ENCODE results near the gene PRUNE1.

Gene PRUNE1

DNA sequence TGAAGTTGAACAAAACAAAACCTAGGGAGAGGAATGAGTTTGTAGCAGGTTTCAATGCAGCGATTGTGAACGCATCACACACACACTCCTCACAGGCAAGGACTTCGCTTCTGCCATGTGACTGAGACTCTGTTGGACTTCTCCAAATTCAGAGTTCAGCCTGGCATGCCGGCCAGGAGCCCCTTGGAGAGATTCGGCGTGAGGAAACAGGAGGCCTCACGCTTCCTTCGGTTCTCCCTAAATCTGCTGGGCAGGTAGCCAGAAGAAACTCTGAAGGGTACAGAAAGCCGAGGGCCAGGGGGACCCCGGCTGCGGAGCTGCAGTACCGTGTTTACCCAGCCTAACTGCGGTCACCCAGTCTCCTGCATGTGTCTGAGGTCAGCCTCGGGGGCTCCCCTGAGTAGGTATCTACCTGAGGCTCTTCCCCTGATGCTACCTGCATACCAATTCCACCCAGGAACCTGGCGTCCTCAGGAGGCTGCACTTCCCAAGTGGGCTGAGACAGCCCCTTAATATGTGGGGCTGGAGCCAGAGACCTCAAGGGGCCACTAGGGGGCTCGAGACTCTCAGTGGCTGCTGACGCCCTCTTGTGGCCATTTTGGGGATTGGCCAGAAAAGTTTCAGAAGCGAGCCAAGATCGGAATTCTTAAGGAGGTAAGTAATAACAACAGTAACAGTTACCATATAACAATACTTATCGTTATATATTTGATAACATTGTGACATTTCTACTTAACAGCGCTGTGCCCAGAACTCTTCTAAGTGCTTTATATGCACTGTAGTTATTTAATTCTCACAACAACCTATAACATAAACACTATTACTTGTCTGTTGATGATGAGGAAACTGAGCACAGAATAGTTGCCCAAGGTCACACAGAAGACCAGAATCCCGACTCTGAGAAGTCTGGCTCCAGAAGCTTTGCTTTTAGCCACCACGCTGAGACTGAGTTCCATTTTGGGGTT is 28.9 kb upstream of the PRUNE1 start:
- DNase-seq (ENCODE audit: low read depth in 2 of 2): peak; percentile 77 to 84

DNA sequence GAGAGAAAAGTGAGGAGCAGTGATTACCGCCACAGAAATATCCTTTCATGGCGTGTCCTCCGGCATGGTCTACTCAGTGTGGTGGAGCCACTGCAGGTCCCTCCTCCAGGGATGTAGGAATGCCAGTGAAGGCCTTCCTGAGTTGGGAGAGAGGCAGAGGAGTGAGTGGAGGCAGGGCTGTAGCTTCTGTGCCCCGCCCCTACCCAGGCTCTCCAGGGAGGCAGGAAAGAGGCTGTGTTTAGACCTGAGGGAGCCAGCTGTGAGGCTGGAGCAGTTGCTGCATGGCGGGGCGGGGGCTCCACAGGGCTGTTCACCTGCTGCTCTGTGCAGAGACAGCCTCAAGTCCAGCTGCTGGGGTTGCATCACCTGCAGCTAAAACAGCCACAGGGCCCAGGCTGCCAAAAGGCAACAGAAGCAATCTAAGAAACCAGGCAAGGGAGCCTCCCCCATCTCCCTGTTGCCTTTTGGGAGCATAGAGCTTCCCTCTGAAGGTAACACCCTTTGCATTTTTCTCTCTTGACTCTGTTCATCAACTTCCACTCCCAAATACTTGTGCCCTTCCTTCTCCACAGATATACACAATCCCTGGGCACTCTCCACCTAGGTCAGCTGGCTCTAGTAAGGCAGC is 27.0 kb upstream of the PRUNE1 start:
- DNase-seq (ENCODE audit: low read depth in 2 of 2): no peak

DNA sequence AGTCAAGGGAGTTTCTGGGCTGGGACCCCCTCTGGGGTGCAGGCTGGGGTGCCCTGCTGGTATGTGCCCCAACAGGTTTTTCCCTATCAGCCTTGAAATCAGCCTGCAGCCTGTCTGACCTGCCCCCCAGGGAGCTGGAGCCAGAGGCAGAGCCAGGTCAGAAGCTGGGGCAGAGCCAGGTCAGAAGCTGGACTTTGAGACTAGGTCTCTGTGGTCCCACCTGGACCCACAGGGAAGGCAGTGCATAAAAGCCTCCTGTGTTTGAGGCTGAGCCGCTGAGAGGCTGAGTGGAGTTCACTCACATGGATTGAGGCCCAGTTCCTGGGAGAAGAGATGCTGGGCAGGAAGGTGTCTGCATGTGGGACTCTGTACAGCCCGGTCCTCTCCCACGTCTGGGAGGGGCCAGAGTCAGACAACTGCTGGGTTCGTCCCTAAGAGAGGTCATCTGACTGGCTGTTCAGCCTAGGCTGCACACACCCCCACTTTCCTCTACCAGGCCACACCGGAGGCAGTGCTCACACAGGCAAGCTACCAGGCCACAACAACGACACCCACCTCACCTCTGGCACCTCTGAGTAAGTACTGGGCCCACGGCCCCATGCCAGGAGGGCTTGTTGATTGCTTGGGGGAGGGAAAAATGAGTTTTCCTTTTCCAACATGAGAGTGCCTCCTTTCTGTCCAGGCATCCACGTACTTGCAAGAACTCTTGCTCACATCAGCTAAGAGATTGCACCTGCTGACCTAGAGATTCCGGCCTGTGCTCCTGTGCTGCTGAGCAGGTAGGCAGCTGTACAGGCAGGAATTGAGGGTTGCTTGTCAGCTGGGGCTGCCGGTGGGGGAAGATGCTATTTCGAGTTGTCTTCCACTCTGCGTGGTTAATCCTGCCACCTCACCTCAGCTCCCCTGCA is 26.2 kb upstream of the PRUNE1 start, which contains the start of gene ANXA9:
ANXA9 (plus strand) TSS at position 488 of the 908 bp plus-strand sequence. CDS start 814 bp downstream, outside the sequence.
- no peak for DNase-seq (ENCODE audit: low read depth in 2 of 2)

DNA sequence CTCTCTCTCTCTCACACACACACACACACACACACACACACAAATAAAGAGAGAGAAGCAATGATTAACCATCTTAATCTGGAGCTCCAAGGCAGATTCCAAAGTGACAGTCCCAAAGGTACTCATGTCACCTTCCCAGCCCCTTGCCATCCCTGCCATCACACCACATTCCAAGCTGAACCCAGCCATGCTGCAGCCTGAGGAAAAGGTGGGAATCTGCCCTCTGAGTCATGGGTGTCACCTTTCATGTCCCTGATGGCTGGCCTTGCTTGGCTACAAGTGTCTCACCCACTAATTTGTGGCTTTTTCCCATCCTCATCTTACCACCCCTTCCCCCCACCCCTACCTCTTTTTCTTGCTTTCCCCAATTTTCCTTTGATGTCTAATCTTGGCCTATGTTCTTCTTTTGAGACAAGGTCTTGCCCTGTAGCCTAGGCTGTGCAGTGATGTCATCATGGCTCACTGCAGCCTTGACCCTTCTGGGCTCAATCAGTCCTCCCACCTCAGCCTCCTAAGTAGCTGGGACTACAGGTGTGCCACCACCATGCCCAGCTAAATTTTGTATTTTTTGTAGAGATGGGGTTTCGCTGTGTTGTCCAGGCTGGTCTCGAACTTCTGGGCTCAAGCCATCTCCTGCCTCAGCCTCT is 22.9 kb upstream of the PRUNE1 start:
- no peak for DNase-seq (ENCODE audit: low read depth in 2 of 2)

DNA sequence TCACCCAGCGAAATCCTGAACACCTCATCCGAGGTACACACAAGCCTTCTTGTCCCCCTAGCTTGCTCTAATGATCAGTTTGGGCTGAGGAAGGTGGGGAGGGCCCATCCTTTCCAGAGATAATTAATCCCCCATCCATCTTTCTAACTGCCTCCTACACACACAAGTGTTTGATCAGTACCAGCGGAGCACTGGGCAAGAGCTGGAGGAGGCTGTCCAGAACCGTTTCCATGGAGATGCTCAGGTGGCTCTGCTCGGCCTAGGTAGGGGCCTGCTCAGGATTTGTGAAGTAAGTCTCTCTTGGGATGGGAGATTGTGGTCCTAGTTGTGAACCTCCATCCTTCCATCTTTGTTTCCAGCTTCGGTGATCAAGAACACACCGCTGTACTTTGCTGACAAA is 20.3 kb upstream of the PRUNE1 start:
- no peak for DNase-seq (ENCODE audit: low read depth in 2 of 2)

DNA sequence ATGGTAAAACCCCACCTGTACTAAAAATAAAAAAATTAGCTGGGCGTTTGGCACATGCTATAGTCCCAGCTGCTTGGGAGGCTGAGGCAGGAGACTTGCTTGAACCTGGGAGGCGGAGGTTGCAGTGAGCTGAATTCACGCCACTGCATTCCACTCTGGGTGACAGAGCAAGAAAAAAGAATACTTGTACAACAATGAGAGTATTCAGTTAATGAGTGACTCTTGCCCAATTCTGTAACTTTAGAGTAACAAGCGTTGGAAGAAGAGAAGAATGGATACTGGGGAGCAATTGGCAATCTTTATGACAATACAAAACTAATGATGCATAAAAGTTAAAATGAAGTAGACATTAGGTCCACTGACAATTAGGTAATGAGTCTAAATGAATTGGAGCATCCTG is 15.6 kb upstream of the PRUNE1 start:
- DNase-seq (ENCODE audit: low read depth in 2 of 2): no peak

DNA sequence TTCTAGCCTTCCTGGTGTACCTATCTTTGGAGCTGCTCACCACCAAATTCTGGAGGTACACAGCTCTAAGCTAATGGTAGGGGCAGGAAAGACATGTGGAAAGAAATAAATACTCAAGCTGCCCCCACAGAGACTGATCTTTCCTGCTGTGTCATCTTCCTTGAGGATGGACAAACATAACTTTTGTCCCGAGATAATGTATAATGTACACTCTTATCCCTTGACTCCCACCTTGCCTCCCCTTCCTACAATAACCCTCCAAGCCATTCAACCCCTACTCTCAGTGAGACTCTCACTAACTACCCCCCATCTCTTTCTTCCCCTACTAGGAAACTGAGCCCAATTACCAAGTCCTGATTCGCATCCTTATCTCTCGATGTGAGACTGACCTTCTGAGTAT is 14.0 kb upstream of the PRUNE1 start:
- DNase-seq (ENCODE audit: low read depth in 2 of 2): no peak

DNA sequence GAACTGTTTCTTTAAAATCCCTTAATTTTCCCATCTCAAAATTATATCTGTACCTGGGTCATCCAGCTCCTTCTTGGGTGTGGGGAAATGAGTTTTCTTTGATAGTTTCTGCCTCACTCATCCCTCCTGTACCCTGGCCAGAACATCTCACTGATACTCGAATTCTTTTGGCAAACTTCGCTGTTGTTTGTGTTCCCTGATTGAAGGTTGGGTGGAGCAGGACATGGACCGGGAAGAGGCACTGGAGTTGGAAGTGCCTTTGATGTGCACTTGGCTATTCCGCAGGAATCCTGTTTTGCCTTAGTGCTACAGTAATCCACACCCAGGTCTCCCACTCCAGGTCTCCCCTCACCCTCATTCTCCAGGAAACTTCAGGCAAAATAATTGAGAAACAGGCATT is 12.8 kb upstream of the PRUNE1 start:
- DNase-seq (ENCODE audit: low read depth in 2 of 2): no peak

DNA sequence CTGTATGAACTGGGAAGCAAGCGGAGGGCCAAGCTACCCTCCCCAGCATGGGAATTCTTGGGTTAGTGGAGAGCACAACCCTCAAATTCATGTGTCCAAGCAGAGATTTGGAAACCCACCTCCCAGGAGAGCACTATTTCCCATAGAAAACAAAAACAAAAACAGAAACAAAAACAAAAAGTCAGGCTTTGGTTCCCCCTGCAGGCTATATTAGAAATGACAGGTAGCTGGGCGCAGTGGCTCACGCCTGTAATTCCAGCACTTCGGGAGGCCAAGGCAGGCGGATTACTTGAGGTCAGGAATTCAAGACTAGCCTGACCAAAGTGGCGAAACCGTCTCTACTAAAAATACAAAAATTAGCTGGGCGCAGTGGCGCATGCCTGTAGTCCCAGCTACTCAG is 12.4 kb upstream of the PRUNE1 start:
- no peak for DNase-seq (ENCODE audit: low read depth in 2 of 2)

DNA sequence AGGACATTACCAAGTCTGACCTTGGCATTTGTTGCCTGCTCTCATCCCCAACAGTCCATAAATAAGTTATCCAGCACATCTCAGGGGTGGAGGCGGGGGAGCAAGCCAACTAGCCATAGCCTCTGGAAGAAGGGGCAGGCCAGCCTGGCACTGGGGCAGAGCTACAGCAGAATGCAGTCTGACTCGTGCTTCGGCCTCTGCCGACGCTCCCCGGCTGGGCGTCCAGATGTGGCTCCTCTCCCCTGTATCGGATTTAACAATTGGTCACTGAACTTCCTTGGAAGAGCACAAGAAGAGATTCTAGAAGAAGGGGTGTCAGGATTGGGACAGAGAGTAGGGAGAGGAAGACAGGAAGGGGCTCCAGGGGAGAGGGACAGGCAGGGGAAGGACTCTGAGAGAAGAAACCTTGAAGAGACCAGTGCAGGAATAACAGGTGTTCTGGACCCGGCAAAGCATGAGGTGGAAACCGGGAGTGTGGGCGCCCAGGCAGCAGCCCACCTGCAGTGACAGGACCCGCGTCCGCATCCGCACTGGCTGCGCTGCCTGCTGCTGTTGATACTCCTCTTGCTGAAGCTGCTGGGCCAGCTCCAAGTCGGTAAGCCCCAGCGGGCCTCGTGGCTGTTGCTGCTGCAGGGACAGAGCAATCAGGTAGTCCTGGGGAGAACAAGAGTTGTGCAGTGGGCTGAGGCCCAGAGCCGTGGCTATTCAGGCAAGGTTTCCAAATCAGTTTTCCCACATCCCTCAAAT is 10.9 kb upstream of the PRUNE1 start:
- no peak for DNase-seq (ENCODE audit: low read depth in 2 of 2)

DNA sequence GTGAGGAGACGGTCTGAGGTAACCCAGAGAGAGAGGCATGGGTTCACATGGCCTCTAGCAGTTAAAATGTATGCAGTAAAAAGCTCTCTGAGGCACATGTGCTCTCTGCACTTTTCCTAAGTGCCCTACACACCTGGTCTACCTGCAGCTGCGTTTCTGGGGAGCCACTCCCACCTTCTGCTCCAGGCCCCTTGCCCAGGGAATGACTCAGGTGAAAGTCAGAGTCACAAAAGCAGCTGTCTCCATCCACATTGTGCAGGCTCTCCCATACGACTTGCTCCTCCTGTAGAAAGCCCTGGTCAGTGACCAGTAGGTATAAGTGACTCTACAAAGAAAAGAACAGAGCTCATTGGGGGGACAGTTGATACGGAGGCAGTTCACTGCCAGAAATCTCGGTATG is 10.3 kb upstream of the PRUNE1 start:
- DNase-seq (ENCODE audit: low read depth in 2 of 2): no peak

DNA sequence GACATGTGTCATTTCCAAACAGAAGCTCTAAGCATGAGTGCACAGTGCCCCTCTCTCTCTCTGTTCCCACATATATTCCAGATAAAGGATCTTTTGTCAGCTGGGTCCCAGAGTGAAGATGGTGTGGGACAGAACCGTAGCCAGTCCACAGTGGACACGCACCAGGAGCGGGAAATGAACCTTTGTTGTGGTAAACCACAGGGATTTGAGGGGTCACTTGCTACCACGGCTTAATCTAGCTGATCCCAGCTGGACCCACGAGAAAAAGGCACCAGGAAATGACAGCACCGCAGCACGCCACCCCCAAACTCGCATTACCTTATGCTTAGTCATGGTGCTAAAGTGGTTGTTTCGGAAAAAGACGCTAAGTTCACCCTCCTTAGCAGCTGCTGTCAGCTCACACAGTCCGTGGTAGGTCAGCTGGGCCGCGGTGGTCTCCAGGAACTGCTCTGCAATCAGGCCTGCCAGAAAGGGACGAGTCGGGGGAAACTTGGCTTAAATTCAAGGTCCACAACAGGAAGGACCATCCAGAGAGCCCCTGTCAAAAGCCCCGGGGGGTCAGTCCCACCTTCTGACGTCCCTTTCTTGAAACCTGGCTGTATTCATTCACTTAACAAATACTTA is 9.1 kb upstream of the PRUNE1 start:
- DNase-seq (ENCODE audit: low read depth in 2 of 2): no peak

DNA sequence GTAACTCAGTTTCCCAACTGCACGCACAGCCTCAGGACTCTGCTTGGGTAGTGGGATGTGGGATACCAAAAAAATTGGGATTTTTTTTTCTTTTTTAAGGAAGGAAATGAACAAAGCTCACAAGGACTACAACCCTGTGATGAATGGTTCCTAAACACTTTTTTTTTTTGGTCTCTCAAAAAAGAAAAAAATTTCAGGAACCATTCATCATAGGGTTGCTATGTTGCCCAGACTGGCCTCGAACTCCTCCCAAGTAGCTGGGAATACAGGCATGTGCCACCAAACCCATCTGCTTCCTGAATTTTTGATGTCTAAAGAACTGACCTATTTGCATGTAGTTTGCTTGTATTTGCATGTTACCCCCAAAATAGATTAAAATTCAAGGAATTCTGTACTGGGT is 8.3 kb upstream of the PRUNE1 start:
- no peak for DNase-seq (ENCODE audit: low read depth in 2 of 2)

DNA sequence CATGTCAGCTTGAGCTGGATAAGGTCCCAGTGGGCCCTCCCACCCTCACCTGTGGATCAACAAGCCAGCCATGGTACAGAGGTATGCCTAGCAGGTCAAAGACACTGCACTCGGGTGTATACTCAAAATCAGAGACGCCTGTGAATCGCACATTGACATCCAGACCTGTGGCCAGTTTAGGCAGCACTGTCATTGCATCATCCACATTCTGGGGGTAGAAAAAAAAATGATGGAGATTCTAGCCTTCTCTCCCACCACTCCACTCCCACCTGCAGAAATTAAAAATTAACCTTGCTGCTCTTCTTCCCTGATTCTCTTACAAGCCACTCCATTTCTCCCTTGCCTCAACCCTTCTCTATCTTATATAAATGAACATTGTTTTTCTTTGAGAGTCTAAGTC is 7.8 kb upstream of the PRUNE1 start:
- DNase-seq (ENCODE audit: low read depth in 2 of 2): no peak

DNA sequence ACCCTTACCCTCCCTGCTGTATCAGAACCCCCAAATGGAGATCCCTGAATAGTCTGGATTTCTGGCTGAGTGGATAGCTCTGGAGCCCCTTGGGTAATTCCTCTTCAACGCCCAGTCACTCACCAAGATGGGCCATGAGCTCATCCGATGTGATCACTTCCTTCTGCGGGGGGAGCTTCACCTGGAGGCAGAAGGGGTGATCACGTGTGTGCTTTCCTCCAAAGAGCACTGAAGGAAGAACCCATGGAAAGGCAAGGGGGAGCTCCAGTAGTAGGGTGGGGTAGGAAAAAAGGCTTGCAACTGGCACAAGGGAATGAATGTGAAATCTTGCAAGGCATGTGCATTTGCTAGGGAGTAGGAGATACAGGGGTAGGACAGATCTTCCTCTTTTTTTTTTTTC is 6.6 kb upstream of the PRUNE1 start:
- no peak for DNase-seq (ENCODE audit: low read depth in 2 of 2)

DNA sequence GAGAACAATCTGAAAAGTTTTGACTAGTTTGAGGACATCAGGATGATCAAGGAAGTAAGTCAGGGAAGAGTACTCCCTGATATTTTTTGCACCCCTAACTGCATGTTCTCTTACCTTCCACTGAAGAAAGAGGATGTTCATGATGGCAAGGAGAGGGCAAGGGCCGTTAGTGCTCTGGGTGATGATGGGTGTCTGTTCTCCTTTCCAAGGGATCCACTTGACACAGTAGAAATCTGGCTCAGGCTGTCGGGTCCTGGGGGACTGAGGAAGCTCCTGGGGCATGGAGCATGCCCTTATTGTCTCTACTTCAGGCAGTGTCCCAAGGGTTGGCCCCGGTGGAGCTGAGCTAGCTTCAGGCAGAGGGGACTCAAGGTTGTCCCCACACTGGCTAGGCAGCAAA is 6.2 kb upstream of the PRUNE1 start:
- no peak for DNase-seq (ENCODE audit: low read depth in 2 of 2)

DNA sequence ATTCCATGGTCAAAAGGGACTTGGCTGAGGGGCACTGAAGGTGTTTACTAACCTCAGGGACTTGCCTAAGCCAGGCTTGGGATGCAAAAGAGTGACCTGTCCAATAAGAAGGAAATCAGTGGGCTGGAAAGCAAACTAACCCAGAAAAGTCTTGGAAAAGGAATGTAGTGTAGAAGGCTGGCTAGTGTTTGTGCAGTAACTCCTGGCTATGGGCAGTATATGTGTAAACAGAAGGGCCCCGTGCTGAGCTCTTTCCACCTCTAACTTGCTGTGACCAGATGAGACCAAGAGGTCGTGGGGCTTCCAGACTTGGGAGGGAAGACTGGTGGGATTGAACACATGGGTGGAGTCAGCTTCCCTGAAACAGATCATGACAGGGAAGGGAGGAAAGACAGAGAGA is 5.6 kb upstream of the PRUNE1 start:
- no peak for DNase-seq (ENCODE audit: low read depth in 2 of 2)

DNA sequence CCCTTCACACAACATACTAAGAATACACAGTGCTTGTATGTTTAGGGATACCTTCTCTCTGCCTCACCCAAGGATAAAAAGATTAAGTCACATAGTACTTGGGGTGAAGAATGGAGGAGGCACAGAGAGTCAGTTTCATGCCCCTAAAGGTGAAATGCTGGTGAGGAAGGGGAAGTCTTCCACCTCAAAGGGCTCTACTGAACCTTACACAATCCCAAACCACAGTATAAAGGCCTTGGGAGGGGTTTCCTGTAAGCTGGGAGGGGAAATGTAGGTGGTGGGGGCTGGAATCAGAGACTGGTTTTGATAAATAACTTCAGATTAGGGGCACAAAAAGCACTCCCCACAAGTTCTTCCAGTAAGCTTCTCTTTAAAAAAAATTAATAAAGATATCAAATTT is 5.1 kb upstream of the PRUNE1 start:
- no peak for DNase-seq (ENCODE audit: low read depth in 2 of 2)

DNA sequence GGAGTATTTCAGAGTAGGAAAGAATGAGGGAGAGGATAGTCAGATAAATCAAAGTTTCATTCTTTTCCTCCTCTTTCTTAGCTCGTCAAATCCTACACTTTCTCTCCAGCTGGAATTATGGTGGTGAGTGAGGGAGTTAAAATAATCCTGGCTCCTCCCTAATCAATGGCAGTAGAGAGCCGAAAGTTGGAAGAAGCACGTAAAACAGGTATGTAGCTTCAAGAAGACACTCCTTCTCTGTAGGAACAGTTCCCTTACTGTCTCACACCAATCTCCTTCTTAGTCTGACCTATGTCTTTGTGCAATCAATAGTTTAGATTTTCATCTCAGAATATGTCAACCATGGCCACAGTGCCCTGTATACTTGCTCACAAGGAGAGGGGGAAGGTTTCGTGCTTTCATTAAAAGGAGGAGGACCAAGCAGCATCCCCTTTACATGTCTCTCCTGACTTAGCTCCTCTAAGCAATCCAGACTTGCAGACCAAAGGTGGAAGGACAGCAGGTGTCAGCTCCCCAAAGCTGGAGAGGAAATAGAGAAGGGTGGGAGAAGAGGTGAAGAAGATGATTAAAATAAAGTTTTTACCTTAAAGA is 2.4 kb upstream of the PRUNE1 start:
- DNase-seq (ENCODE audit: low read depth in 2 of 2): no peak
